GM12878 (cell line): Measurements from ENCODE around the gene HS3ST5. TPM values are rescaled to one million over a fixed set of nuclear protein-coding genes. Genes with fewer than 3 reads are reported as not detected.

ENCODE experiments used
- ATAC-seq: fragments of 200-7000 bp; cut with Tn5 transposase; 3 replicates; pipeline ENCODE4 v1.9.1; 2020; ENCODE audit warnings: mild to moderate bottlenecking, moderate library complexity
- Bru-seq: library from RNA; stranded (reverse); fragments of 400-500 nt; gene quantifications from one replicate; lab custom pipeline; 2021; lab: Mats Ljungman, UMichigan
- BruChase-seq, 2 experiments: library from RNA; stranded (reverse); fragments of 400-500 nt; gene quantifications; one replicate each; lab custom pipeline; 2021; lab: Mats Ljungman, UMichigan
- BruUV-seq: library from RNA; stranded (reverse); fragments of 400-500 nt; replicated peaks from 2 replicates; lab custom pipeline; 2021; lab: Mats Ljungman, UMichigan
- CTCF ChIA-PET: fragments of 300-600 bp; sonication (Branson Sonifier 250); formaldehyde crosslinking; extraction: SDS; loops from one replicate; lab custom pipeline; 2021; ENCODE audit warnings: inconsistent platforms; lab: Yijun Ruan, JAX
- POLR2A ChIA-PET: fragments of 350-600 bp; formaldehyde crosslinking; extraction: SDS; loops from one replicate; lab custom pipeline; 2021; ENCODE audit warnings: inconsistent platforms; lab: Charles Lee
- RAD21 ChIA-PET: fragments of 300-600 bp; sonication (Branson Sonifier 250); formaldehyde crosslinking; loops from one replicate; lab custom pipeline; 2023; ENCODE audit warnings: antibody characterized with exemption; ENCODE audit not compliant: unreplicated experiment; lab: Charles Lee
- SMC1A ChIA-PET: fragments of 300-600 bp; sonication (Branson Sonifier 250); formaldehyde crosslinking; loops from one replicate; lab custom pipeline; 2023; ENCODE audit not compliant: unreplicated experiment, uncharacterized antibody; lab: Charles Lee
- DNase-seq: peaks from one replicate; pipeline ENCODE4 v3.0.0-alpha.2; 2011; ENCODE audit warnings: low read depth, low spot score
- FAIRE-seq: peaks from 3 replicates; lab custom pipeline; 2011; peaks lifted over from hg19 to GRCh38; lab: Jason Lieb, UNC
- H2AFZ ChIP-seq: 2 replicates; pipeline ENCODE4 v1.6.0; 2011; ENCODE audit warnings: low read depth, low read length, control low read depth; ENCODE audit not compliant: control insufficient read depth
- H3K27ac ChIP-seq: 2 replicates; pipeline ENCODE4 v1.5.1; 2011; ENCODE audit warnings: control low read depth; ENCODE audit not compliant: control insufficient read depth, insufficient read depth
- H3K27me3 ChIP-seq, 2 experiments: replicated peaks in 1 of 2; 2 replicates each; pipeline versions ENCODE4 v1.6.0 to v1.6.1; 2011; ENCODE audit warnings: low read length in 1 of 2; ENCODE audit not compliant: control insufficient read depth in 2 of 2, insufficient read depth in 2 of 2
- H3K36me3 ChIP-seq, 2 experiments: 2 replicates each; pipeline ENCODE4 v1.5.1; 2011; ENCODE audit warnings: low read length in 1 of 2; ENCODE audit not compliant: control insufficient read depth in 2 of 2, insufficient read depth in 2 of 2
- H3K4me1 ChIP-seq: 2 replicates; pipeline ENCODE4 v1.6.1; 2011; ENCODE audit warnings: mild to moderate bottlenecking, low read length, moderate library complexity, mixed read lengths; ENCODE audit not compliant: control insufficient read depth, insufficient read depth
- H3K4me2 ChIP-seq: 2 replicates; pipeline ENCODE4 v1.6.0; 2011; ENCODE audit warnings: control low read depth; ENCODE audit not compliant: control insufficient read depth, insufficient read depth
- H3K4me3 ChIP-seq: fragments of 200-600 bp; sonication (generic); 2 replicates; pipeline ENCODE4 v1.5.1; 2016
- H3K79me2 ChIP-seq: 2 replicates; pipeline ENCODE4 v1.6.0; 2011; ENCODE audit warnings: low read length; ENCODE audit not compliant: control insufficient read depth, insufficient read depth
- H3K9ac ChIP-seq: 2 replicates; pipeline ENCODE4 v1.8.0; 2011; ENCODE audit warnings: low read length, control low read depth, mixed read lengths; ENCODE audit not compliant: control insufficient read depth, insufficient read depth
- H3K9me3 ChIP-seq: replicated peaks from 3 replicates; pipeline ENCODE4 v1.5.1; 2011; ENCODE audit warnings: mild to moderate bottlenecking, low read length; ENCODE audit not compliant: control insufficient read depth, insufficient read depth
- H4K20me1 ChIP-seq: 2 replicates; pipeline ENCODE4 v1.6.0; 2011; ENCODE audit not compliant: control insufficient read depth, insufficient read depth
- EGR1 ChIP-seq, 2 experiments: IDR thresholded peaks; 1 replicate in 1 of 2; 2 replicates in 1 of 2; pipeline ENCODE4 v1.6.1; 2011 to 2012; ENCODE audit warnings: low read depth in 2 of 2, low read length in 2 of 2, borderline replicate concordance in 1 of 2, mild to moderate bottlenecking in 1 of 2, moderate library complexity in 1 of 2
- RAD21 ChIP-seq: IDR thresholded peaks from 2 replicates; pipeline ENCODE4 v1.6.1; 2011; ENCODE audit warnings: mild to moderate bottlenecking, low read depth, low read length, moderate library complexity; ENCODE audit not compliant: insufficient read depth
- WGBS: methylation state at CpG from one replicate; pipeline ENCODE4 v1.1.6; 2016; ENCODE audit warnings: low lambda C conversion rate; ENCODE audit not compliant: insufficient replicate concordance, insufficient coverage; ENCODE audit errors: missing lambda C conversion rate; 5-methylcytosine and 5-hydroxymethylcytosine counted together
- in situ Hi-C: fragments of 300-500 bp; cut with MboI; formaldehyde crosslinking; loops from 9 replicates; pipeline ENCODE4 v1.14.3; 2018; ENCODE audit warnings: mixed read lengths
- intact Hi-C: fragments of 100-400 bp; cut with micrococcal nuclease; formaldehyde crosslinking; loops from one replicate; pipeline ENCODE4 v1.14.2; 2022; ENCODE audit not compliant: unreplicated experiment
- long read RNA-seq, 2 experiments: library from polyadenylated mRNA; unstranded; transcript quantifications; one replicate each; pipeline ENCODE4 v2.0.0, GENCODE V29; 2019 to 2020
- polyA minus RNA-seq, 3 experiments: library from RNA; depleted of rRNA, polyadenylated mRNA; stranded (reverse); fragments of >200 nt; gene quantifications; 2 replicates each; pipeline ENCODE4 v1.2.3, GENCODE V29; 2011
- polyA plus RNA-seq, 11 experiments: library from polyadenylated mRNA; depleted of rRNA in 4 of 11; unstranded in 6 of 11; stranded (reverse) in 5 of 11; fragments of >200 nt; fragmentation: Nextera tagmentation in 4 of 11; fragmentation: Illumina TruSeq in 1 of 11; extraction: Ambion mirVana in 4 of 11; extraction: Trizol in 1 of 11; gene quantifications; 1 replicate in 1 of 11; 2 replicates in 10 of 11; pipeline versions ENCODE4 v1.2.1 to v1.2.3, GENCODE V29; 2011 to 2016; ENCODE audit warnings: inconsistent platforms in 2 of 11, missing spikeins in 2 of 11, low read depth in 1 of 11
- total RNA-seq, 4 experiments: library from RNA; depleted of rRNA in 3 of 4; stranded (reverse); fragments of >200 nt in 3 of 4; fragmentation: Illumina TruSeq in 1 of 4; extraction: Trizol in 1 of 4; gene quantifications; 2 replicates each; pipeline versions ENCODE4 v1.2.1 to v1.2.3, GENCODE V29; 2013 to 2021

HS3ST5 gene
- not detected in 2 replicates for total RNA-seq (2013; cell fraction: nucleolus; rRNA removed)
- not detected in 2 replicates for total RNA-seq (2014; rRNA removed)
- not detected in 2 replicates for total RNA-seq (2014; rRNA removed; fragmentation: Illumina TruSeq; extraction: Trizol)
- not detected in 2 replicates for total RNA-seq (2021)
- not detected for polyA plus RNA-seq (2011; ENCODE audit: low read depth)
- polyA plus RNA-seq (2011; rRNA removed) = not detected in 2 replicates
- not detected in 2 replicates for polyA plus RNA-seq (2011; cell fraction: cytosol; rRNA removed)
- not detected in 2 replicates for polyA plus RNA-seq (2011; cell fraction: nucleus; rRNA removed)
- polyA plus RNA-seq (2012) = not detected in 2 replicates
- not detected in 2 replicates for polyA plus RNA-seq (2014; fragmentation: Illumina TruSeq; extraction: Trizol)
- polyA plus RNA-seq (2014; fragmentation: Nextera tagmentation; extraction: Ambion mirVana) = not detected
- polyA plus RNA-seq (2014; rRNA removed) = 0.04 TPM in 1 of 2 replicates, not detected in the other
- not detected for polyA plus RNA-seq (2016; fragmentation: Nextera tagmentation; extraction: Ambion mirVana)
- not detected in 2 replicates for polyA minus RNA-seq (2011; rRNA and poly(A)+ RNA removed)
- polyA minus RNA-seq (2011; cell fraction: cytosol; rRNA and poly(A)+ RNA removed) = not detected in 2 replicates
- polyA minus RNA-seq (2011; cell fraction: nucleus; rRNA and poly(A)+ RNA removed) = not detected in 2 replicates
- percentile 6 among the genes with signal in this experiment for Bru-seq, nascent RNA
- BruChase-seq, experiment 1, labeled RNA remaining after a 6-hour chase = percentile 4 among the genes with signal in this experiment
- BruChase-seq, experiment 2, labeled RNA remaining after a 2-hour chase = percentile 3 among the genes with signal in this experiment
- long read RNA-seq, experiment 1 = 0 reads
- long read RNA-seq, experiment 2, partial matches to known transcripts = 0 of 1 reads
- long read RNA-seq, experiment 2, other reads (novel, unspliced or antisense) = 1 of 1 reads

GRCh38 chr6:114342826-114343781 lies at the start of gene HS3ST5:
Gene HS3ST5 (minus strand): TSS chr6:114343023. CDS start chr6:114062845, 280,178 bp downstream.
- WGBS = 9% methylated on average over 51 of the region's 73 CpGs
- FAIRE-seq (no peak), DNase-seq (no peak), ATAC-seq (peak; percentile 81)
- Histone ChIP-seq H3K36me3 (no peaks in the 10 kb centered on the region), H3K4me1 (no peaks in the 10 kb centered on the region), H2AFZ (no peak within 1 kb of the TSS), H3K27ac (no peak within 1 kb of the TSS), H3K9ac (no peak within 1 kb of the TSS), H3K79me2 (no peaks in the 10 kb centered on the region), H4K20me1 (no peaks in the 10 kb centered on the region), H3K9me3 (no peaks in the 10 kb centered on the region), H3K4me3 (no peak within 1 kb of the TSS), H3K4me2 (peak within 1 kb of the TSS; percentile 33; the same call in 1 of the 2 replicates), H3K27me3 (peaks cover 10 to 19% of the 10 kb centered on the region in 2 experiments)
- in situ Hi-C loops (no loop called here), intact Hi-C loops (no loop called here)
- SMC1A ChIA-PET = no interaction called here
- BruUV-seq = no TSS peak
- CTCF ChIA-PET = no interaction called here
- RAD21 ChIA-PET = no interaction called here
- POLR2A ChIA-PET = no interaction called here
- TF ChIP-seq EGR1 (IDR thresholded peaks at IDR 0.05; ENCODE audit: borderline replicate concordance in 1 of 2, low read depth in 2 of 2, low read length in 2 of 2) = no peak
- 0 out of 2 replicates have a peak, but pooled peaks have one; percentile 23 for TF ChIP-seq RAD21
